ENCODE data around the gene LZTS2.

DNA sequence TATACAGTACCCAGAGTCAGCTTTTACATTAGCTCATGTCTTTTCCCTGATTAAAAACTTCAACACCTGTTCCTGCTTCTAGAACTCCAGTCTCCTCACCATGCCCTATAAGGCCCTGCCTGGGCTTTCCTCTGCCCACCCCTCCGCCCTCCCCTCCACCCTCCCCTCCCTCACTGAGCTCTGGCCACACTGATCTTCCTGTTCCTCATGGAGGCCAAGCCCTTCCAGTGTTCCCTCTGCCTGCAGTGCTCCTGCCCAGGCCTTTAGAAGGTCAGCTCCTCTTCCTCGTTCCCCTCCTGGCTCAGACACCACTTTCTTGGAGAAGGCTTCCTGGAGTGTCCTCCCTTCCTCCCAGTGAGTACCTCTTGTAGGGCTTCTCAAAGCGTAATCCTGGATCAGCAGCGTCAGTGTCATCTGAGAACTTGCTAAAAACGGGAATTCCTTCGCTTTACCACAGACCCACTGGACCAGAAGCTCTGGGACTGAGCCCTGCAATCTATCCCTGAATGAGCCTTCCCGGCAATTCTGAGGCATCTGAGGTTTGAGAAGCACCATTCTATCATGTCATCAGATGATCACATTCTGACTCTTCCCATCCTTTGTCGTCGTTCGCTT lies 27.6 kb downstream of the LZTS2 start:
- TF ChIP-seq CTCF (IDR thresholded peaks at IDR 0.05) (no peak), POLR2A (IDR thresholded peaks at IDR 0.05) (no peak)
